Stimulated activated CD4-positive, alpha-beta T cell treated with anti-CD3 and anti-CD28 coated beads, TNF-alpha, amount 100 ng/mL, for 1 hour (primary cell): Measurements from ENCODE around the gene FGFRL1.
"Not testable (repeated sequence)": the region's sequence is repeated elsewhere in the genome, so short reads cannot be mapped to it uniquely, and the experiment has no call there.

Experiments
- DNase-seq, 3 donors: peaks; one replicate each; pipeline ENCODE4 v3.0.0-alpha.2; 2020; ENCODE audit warnings: low read depth in 3 of 3, low spot score in 1 of 3

The FGFRL1 gene

GRCh38 chr4:1048773-1049590 is 37.6 kb downstream of the FGFRL1 start:
- no peak for DNase-seq

- no peak for DNase-seq
Measured at GRCh38 chr4:1049591-1049905, 38.1 kb downstream of the FGFRL1 start.

- no peak for DNase-seq
Measured at GRCh38 chr4:1050486-1051213, 39.2 kb downstream of the FGFRL1 start.

- no peak for DNase-seq
Measured at GRCh38 chr4:1051472-1051871, 40.0 kb downstream of the FGFRL1 start.

- DNase-seq: no peak
Measured at GRCh38 chr4:1052231-1052671, 40.8 kb downstream of the FGFRL1 start.

- DNase-seq: no peak
Measured at GRCh38 chr4:1053080-1053661, 41.7 kb downstream of the FGFRL1 start.

- not testable (repeated sequence) for DNase-seq
Measured at GRCh38 chr4:1053891-1054290, 42.5 kb downstream of the FGFRL1 start.

GRCh38 chr4:1054696-1055242 is 43.3 kb downstream of the FGFRL1 start:
- not testable (repeated sequence) for DNase-seq

GRCh38 chr4:1055243-1055701 is 43.8 kb downstream of the FGFRL1 start:
- not testable (repeated sequence) for DNase-seq

- DNase-seq: peak; percentile 57 to 63 (median 59)
Measured at GRCh38 chr4:1055721-1056590, 44.5 kb downstream of the FGFRL1 start.

- DNase-seq: no peak
Measured at GRCh38 chr4:1056671-1057402, 45.4 kb downstream of the FGFRL1 start.

GRCh38 chr4:1057403-1057745 is 45.9 kb downstream of the FGFRL1 start:
- DNase-seq: no peak

- no peak for DNase-seq
Measured at GRCh38 chr4:1058198-1058996, 47.0 kb downstream of the FGFRL1 start.

- no peak for DNase-seq
Measured at GRCh38 chr4:1058997-1059665, 47.7 kb downstream of the FGFRL1 start.

GRCh38 chr4:1060121-1060520 is 48.7 kb downstream of the FGFRL1 start:
- DNase-seq: no peak

- no peak for DNase-seq
Measured at GRCh38 chr4:1060621-1061020, 49.2 kb downstream of the FGFRL1 start.

GRCh38 chr4:1061056-1061700 is 49.8 kb downstream of the FGFRL1 start:
- DNase-seq: no peak

GRCh38 chr4:1061760-1062159 is 50.3 kb downstream of the FGFRL1 start:
- no peak for DNase-seq
